HepG2 (cell line): Measurements from ENCODE around the gene ANKRD62. TPM values are rescaled to one million over a fixed set of nuclear protein-coding genes. Genes with fewer than 3 reads are reported as not detected.
A peak's percentile ranks its signal among the peaks of the same experiment; 100 is the strongest.

ENCODE experiments used
- CREM ChIP-seq, 2 experiments: sonication (generic) in 1 of 2; formaldehyde crosslinking in 1 of 2; IDR thresholded peaks; 2 replicates each; pipeline versions ENCODE4 v1.4.0 to v1.6.1; 2016 to 2020; ENCODE audit warnings: antibody characterized with exemption in 1 of 2, mild to moderate bottlenecking in 1 of 2, missing genetic modification reagents in 1 of 2
- HINFP ChIP-seq: sonication (generic); formaldehyde crosslinking; IDR thresholded peaks from 2 replicates; pipeline ENCODE4 v1.4.0; 2020; ENCODE audit warnings: low read depth, mild to moderate bottlenecking, missing genetic modification reagents
- KDM3A ChIP-seq: IDR thresholded peaks from 2 replicates; pipeline ENCODE4 v1.6.1; 2018; ENCODE audit warnings: low read depth, missing compliant biosample characterization
- PITX1 ChIP-seq: sonication (generic); formaldehyde crosslinking; IDR thresholded peaks from 2 replicates; pipeline ENCODE4 v1.5.1; 2020; ENCODE audit warnings: mild to moderate bottlenecking, missing genetic modification reagents
- POGK ChIP-seq: sonication (generic); formaldehyde crosslinking; conservative IDR thresholded peaks from 2 replicates; pipeline ENCODE4 v1.8.0; 2022; ENCODE audit warnings: mild to moderate bottlenecking, moderate library complexity, missing genetic modification reagents
- STAT5B ChIP-seq: sonication (generic); formaldehyde crosslinking; IDR thresholded peaks from 2 replicates; pipeline ENCODE4 v1.4.0; 2020; ENCODE audit warnings: missing genetic modification reagents
- TEAD3 ChIP-seq: optimal IDR thresholded peaks from 2 replicates; pipeline ENCODE3; 2016; ENCODE audit warnings: borderline replicate concordance
- XRCC5 ChIP-seq: fragments of 200-400 bp; formaldehyde crosslinking; optimal IDR thresholded peaks from 2 replicates; pipeline ENCODE3; 2017; ENCODE audit warnings: mild to moderate bottlenecking, low read length
- ZBTB33 ChIP-seq: sonication (generic); formaldehyde crosslinking; IDR thresholded peaks from 2 replicates; pipeline ENCODE4 v1.4.0; 2020; ENCODE audit warnings: missing genetic modification reagents
- ZFP91 ChIP-seq: sonication (generic); formaldehyde crosslinking; IDR thresholded peaks from 2 replicates; pipeline ENCODE4 v1.9.0; 2022; ENCODE audit warnings: missing genetic modification reagents, mild to moderate bottlenecking, borderline replicate concordance
- ZNF224 ChIP-seq: sonication (generic); formaldehyde crosslinking; IDR thresholded peaks from 2 replicates; pipeline ENCODE4 v1.5.0; 2020; ENCODE audit warnings: mild to moderate bottlenecking, missing genetic modification reagents
- ZNF747 ChIP-seq: sonication (generic); formaldehyde crosslinking; IDR thresholded peaks from 2 replicates; pipeline ENCODE4 v1.8.1; 2023; ENCODE audit warnings: missing genetic modification reagents, mild to moderate bottlenecking, borderline replicate concordance
- polyA plus RNA-seq, 8 experiments: library from polyadenylated mRNA; depleted of rRNA in 3 of 8; stranded (reverse) in 7 of 8; unstranded in 1 of 8; fragments of >200 nt; fragmentation: Illumina TruSeq in 4 of 8; extraction: Trizol in 4 of 8; gene quantifications; 2 replicates each; pipeline versions ENCODE4 v1.2.1 to v1.2.3, GENCODE V29; 2011 to 2016; ENCODE audit warnings: low read depth in 4 of 8, missing spikeins in 1 of 8, mixed read lengths in 1 of 8; ENCODE audit not compliant: insufficient read depth in 1 of 8
- total RNA-seq, 5 experiments: library from RNA; depleted of rRNA; stranded (reverse); fragments of >200 nt; fragmentation: Illumina TruSeq; extraction: Trizol; gene quantifications; 2 replicates each; pipeline ENCODE4 v1.2.3, GENCODE V29; 2016; ENCODE audit warnings: low read depth in 1 of 5
- TF ChIP-seq, protein P1 (sequence below): sonication (generic); formaldehyde crosslinking; IDR thresholded peaks from 2 replicates; pipeline ENCODE4 v1.8.1; 2023; ENCODE audit warnings: mild to moderate bottlenecking, missing genetic modification reagents
- TF ChIP-seq, protein P2 (sequence below): sonication (generic); formaldehyde crosslinking; IDR thresholded peaks from 2 replicates; pipeline ENCODE4 v1.4.0; 2020; ENCODE audit warnings: missing genetic modification reagents
- TF ChIP-seq, protein P3 (sequence below): IDR thresholded peaks from 2 replicates; pipeline ENCODE4 v1.6.1; 2016; ENCODE audit warnings: missing compliant biosample characterization, missing genetic modification reagents, borderline replicate concordance

Gene ANKRD62
- total and polyA plus RNA-seq, 2 of the 13 experiments (the other 11 are each of a cell fraction or from before 2014, with no cell fraction given): not detected

GRCh38 chr18:12092398-12093229 lies 1.0 kb upstream of the ANKRD62 start (continued):
- TF ChIP-seq, protein P1, sequence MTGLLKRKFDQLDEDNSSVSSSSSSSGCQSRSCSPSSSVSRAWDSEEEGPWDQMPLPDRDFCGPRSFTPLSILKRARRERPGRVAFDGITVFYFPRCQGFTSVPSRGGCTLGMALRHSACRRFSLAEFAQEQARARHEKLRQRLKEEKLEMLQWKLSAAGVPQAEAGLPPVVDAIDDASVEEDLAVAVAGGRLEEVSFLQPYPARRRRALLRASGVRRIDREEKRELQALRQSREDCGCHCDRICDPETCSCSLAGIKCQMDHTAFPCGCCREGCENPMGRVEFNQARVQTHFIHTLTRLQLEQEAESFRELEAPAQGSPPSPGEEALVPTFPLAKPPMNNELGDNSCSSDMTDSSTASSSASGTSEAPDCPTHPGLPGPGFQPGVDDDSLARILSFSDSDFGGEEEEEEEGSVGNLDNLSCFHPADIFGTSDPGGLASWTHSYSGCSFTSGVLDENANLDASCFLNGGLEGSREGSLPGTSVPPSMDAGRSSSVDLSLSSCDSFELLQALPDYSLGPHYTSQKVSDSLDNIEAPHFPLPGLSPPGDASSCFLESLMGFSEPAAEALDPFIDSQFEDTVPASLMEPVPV (CRISPR knock-in tag): no peak
- TF ChIP-seq CREM (IDR thresholded peaks at IDR 0.05): no peak
- TF ChIP-seq CREM (CRISPR knock-in tag; IDR thresholded peaks at IDR 0.05): no peak
- TF ChIP-seq, protein P2, sequence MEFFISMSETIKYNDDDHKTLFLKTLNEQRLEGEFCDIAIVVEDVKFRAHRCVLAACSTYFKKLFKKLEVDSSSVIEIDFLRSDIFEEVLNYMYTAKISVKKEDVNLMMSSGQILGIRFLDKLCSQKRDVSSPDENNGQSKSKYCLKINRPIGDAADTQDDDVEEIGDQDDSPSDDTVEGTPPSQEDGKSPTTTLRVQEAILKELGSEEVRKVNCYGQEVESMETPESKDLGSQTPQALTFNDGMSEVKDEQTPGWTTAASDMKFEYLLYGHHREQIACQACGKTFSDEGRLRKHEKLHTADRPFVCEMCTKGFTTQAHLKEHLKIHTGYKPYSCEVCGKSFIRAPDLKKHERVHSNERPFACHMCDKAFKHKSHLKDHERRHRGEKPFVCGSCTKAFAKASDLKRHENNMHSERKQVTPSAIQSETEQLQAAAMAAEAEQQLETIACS: no peak
- TF ChIP-seq ZFP91: 0 out of 2 replicates have a peak, but pooled peaks have one; percentile 15
- TF ChIP-seq STAT5B: no peak
- no peak for TF ChIP-seq KDM3A (CRISPR knock-in tag)
- 0 out of 2 replicates have a peak, but pooled peaks have one; percentile 22 for TF ChIP-seq PITX1
- TF ChIP-seq HINFP (CRISPR knock-in tag): peak; percentile 26; the same call in 1 of the 2 replicates
- TF ChIP-seq ZNF747 (CRISPR knock-in tag): no peak
- TF ChIP-seq, protein P3, sequence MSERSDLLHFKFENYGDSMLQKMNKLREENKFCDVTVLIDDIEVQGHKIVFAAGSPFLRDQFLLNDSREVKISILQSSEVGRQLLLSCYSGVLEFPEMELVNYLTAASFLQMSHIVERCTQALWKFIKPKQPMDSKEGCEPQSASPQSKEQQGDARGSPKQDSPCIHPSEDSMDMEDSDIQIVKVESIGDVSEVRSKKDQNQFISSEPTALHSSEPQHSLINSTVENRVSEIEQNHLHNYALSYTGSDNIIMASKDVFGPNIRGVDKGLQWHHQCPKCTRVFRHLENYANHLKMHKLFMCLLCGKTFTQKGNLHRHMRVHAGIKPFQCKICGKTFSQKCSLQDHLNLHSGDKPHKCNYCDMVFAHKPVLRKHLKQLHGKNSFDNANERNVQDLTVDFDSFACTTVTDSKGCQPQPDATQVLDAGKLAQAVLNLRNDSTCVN (CRISPR knock-in tag): no peak
- peak; percentile 55 for TF ChIP-seq XRCC5
- no peak for TF ChIP-seq ZNF224 (CRISPR knock-in tag)
- TF ChIP-seq POGK (CRISPR knock-in tag): 0 out of 2 replicates have a peak, but pooled peaks have one; percentile 31
- peak; percentile 29 for TF ChIP-seq TEAD3 (CRISPR knock-in tag)
- TF ChIP-seq ZBTB33 (CRISPR knock-in tag): 0 out of 2 replicates have a peak, but pooled peaks have one; percentile 12
